Testis (tissue), 3 donors: ENCODE data around the gene ABCB8. TPM values are rescaled to one million over a fixed set of nuclear protein-coding genes. Genes with fewer than 3 reads are reported as not detected.

Experiments used
- DNase-seq: peaks from one replicate; pipeline ENCODE4 v3.0.0-alpha.2; 2019
- H3K27ac ChIP-seq, 2 donors: fragments of 200-600 bp; sonication (generic); one replicate each; pipeline ENCODE4 v1.5.1; 2019
- H3K27me3 ChIP-seq: fragments of 200-600 bp; sonication (generic); one replicate; pipeline ENCODE4 v1.5.1; 2019
- H3K36me3 ChIP-seq: fragments of 200-600 bp; sonication (generic); one replicate; pipeline ENCODE4 v1.5.1; 2017; ENCODE audit warnings: low read depth; ENCODE audit errors: missing control alignments
- H3K4me1 ChIP-seq: fragments of 200-600 bp; sonication (generic); one replicate; pipeline ENCODE4 v1.5.1; 2019
- H3K4me3 ChIP-seq, 2 donors: fragments of 200-600 bp; sonication (generic); one replicate each; pipeline ENCODE4 v1.5.1; 2017 to 2019
- H3K9me3 ChIP-seq: fragments of 200-600 bp; sonication (generic); one replicate; pipeline ENCODE4 v1.5.1; 2017
- CTCF ChIP-seq, 3 experiments: fragments of 450-650 bp in 2 of 3; fragments of 200-600 bp in 1 of 3; sonication (generic) in 1 of 3; IDR thresholded peaks; one replicate each; pipeline ENCODE4 v1.5.1; 2016 to 2019; ENCODE audit warnings: antibody characterized with exemption in 3 of 3, mild to moderate bottlenecking in 2 of 3, moderate library complexity in 1 of 3
- POLR2A ChIP-seq: fragments of 450-650 bp; IDR thresholded peaks from one replicate; pipeline ENCODE4 v1.6.1; 2017; ENCODE audit warnings: antibody characterized with exemption, mild to moderate bottlenecking, moderate library complexity
- WGBS, 2 donors: methylation state at CpG; one replicate each; pipeline ENCODE4 v1.1.5; 2018; 5-methylcytosine and 5-hydroxymethylcytosine counted together
- intact Hi-C: fragments of 100-400 bp; cut with DNase I; formaldehyde crosslinking; loops from one replicate; pipeline ENCODE4 v1.15.1; 2023; ENCODE audit warnings: low total_unique reads
- polyA plus RNA-seq: library from polyadenylated mRNA; stranded (reverse); fragments of 350-450 nt; fragmentation: Illumina TruSeq; extraction: RNeasy Lipid Tissue Mini Kit (QIAGEN cat#74804); gene quantifications from one replicate; pipeline ENCODE4 v1.2.3, GENCODE V29; 2014; ENCODE audit warnings: low read depth, low replicate concordance; ENCODE audit not compliant: insufficient read depth
- total RNA-seq, 2 donors: library from RNA; depleted of rRNA; stranded (reverse); fragments of >200 nt; gene quantifications; one replicate each; pipeline ENCODE4 v1.2.3, GENCODE V29; 2016

Gene ABCB8
- total and polyA plus RNA-seq, 3 donors from 2014 or later = 34.9 to 76.8 (median 59.6) TPM

- intact Hi-C loops = no loop called here
These were observed 55.0 kb downstream of the ABCB8 start, which contains the start of gene TMUB1 for GRCh38 chr7:151083071-151083823. Gene TMUB1 (minus strand): TSS chr7:151083493. CDS start chr7:151082563, 930 bp downstream.

GRCh38 chr7:151083824-151084160 is 55.5 kb downstream of the ABCB8 start:
- TF ChIP-seq POLR2A (no peak), CTCF (IDR thresholded peaks at IDR 0.05) (no peak)
- Histone ChIP-seq H3K4me3 (peak overlapping the region; percentile 89 to 92), H3K27me3 (no peaks in the 10 kb centered on the region), H3K9me3 (no peaks in the 10 kb centered on the region), H3K27ac (peak overlapping the region; percentile 94 to 97), H3K36me3 (no peaks in the 10 kb centered on the region), H3K4me1 (peaks cover 47% of the 10 kb centered on the region)
- intact Hi-C loops = no loop called here
- no peak for DNase-seq
- WGBS, 2 donors = 23 to 25% methylated on average over 2 to 3 of the region's 3 CpGs

More at GRCh38 chr7:151083071-151083823, 55.0 kb downstream of the ABCB8 start, which contains the start of gene TMUB1:
- no peaks in the 10 kb centered on the region for H3K9me3 ChIP-seq
- WGBS, 2 donors = 0% methylated on average over 56 of the region's 69 CpGs; no CpG with 5 or more reads in 1 of the 2 donors
- peak within 1 kb of the TSS; percentile 94 to 97 for H3K27ac ChIP-seq
- DNase-seq = peak; percentile 87
- H3K4me3 ChIP-seq = peak within 1 kb of the TSS; percentile 89 to 92
- no peaks in the 10 kb centered on the region for H3K36me3 ChIP-seq
- TF ChIP-seq CTCF (IDR thresholded peaks at IDR 0.05) = peak in 1 of 3 experiments; percentile 6
- TF ChIP-seq POLR2A = no peak
- H3K4me1 ChIP-seq = peaks cover 47% of the 10 kb centered on the region
- no peaks in the 10 kb centered on the region for H3K27me3 ChIP-seq

DNA sequence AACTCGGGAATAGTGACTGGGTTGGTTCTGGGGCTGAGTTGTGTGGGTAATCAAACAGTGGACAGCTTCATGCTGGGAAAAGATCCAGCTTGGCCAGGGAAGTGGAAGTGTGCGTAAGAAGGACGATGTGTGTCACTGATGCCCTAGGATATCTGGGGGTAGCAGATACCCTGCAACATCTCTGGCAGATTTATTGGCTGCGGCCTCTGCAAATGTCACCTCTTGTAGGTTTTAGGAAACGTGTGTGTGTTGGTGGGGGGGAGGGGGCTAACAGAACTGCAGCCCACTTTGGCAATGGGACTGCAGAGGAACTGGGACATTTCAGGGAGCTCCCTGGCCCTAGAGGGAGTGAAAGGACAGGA is 57.1 kb downstream of the ABCB8 start:
- Histone ChIP-seq H3K27me3 (no peaks in the 10 kb centered on the region), H3K36me3 (no peaks in the 10 kb centered on the region), H3K4me3 (no peak overlapping the region), H3K4me1 (peaks cover 49% of the 10 kb centered on the region), H3K27ac (peak overlapping the region; percentile 86), H3K9me3 (no peaks in the 10 kb centered on the region)
- no peak for DNase-seq
- WGBS, 2 donors = 25 to 39% methylated on average over 5 of the region's 5 CpGs
- TF ChIP-seq CTCF (IDR thresholded peaks at IDR 0.05) = no peak
- TF ChIP-seq POLR2A = no peak
- intact Hi-C loops = no loop called here

DNA sequence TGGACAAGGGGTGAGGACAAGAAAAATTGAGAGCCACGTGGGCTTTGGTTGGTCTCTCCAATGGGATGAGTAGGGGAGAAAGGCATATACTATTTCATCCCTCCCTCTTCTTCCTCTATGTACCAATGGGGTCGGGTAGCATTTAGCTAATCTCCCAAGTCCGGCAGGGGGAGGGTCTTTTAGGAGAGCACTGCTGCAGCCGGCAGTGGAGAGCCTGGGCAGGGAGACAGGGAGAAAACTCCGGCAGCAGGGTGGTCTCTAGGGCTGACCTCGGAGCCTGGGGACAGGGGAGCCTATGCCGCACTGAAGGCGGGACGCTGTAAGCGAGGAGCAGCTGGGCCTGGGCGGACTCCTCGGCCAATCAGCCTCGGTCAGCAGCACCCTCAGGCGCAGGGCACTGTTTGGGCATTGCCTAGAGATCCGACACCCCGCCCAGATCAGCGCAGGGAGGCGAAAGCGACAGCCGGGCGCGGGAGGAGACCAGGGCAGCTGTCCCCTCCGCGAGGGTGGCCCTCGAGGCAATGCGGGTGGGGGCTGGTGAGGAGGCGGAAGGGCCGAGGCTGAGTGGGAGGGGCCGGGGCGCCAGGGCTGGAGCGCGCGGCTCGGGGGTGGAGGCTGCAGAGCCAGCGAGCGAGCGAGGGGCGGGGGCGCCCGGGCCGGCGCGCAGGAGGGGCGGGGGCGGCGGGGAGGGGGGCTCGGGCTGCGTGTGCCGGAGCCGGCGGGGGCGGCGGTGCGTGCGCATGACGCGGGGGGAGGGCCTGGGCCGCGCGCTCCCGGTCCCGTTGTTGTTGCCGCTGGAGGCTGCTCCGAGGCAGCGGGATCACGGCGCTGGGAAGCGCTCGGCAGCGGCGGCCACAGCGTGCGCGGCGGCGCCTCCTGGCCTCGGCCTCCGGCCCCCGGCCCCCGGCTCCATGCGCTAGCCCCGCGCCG is 57.7 kb downstream of the ABCB8 start, which contains the start of gene AGAP3:
Gene AGAP3, plus strand, starts transcription at position 785 of the 930 bp plus-strand sequence. CDS start 267 bp downstream, outside the sequence.
- peak within 1 kb of the TSS; percentile 86 for H3K27ac ChIP-seq
- intact Hi-C loops = no loop called here
- peaks cover 49% of the 10 kb centered on the region for H3K4me1 ChIP-seq
- H3K27me3 ChIP-seq = no peaks in the 10 kb centered on the region
- peak within 1 kb of the TSS; percentile 48 to 80 for H3K4me3 ChIP-seq
- peak; percentile 91 for DNase-seq
- no peaks in the 10 kb centered on the region for H3K9me3 ChIP-seq
- TF ChIP-seq POLR2A = no peak
- no peak for TF ChIP-seq CTCF (IDR thresholded peaks at IDR 0.05)
- WGBS, 2 donors = 0 to 1% methylated on average over 10 to 38 of the region's 84 CpGs
- no peaks in the 10 kb centered on the region for H3K36me3 ChIP-seq
